ENCODE results near the gene ZBTB16. TPM values are rescaled to one million over a fixed set of nuclear protein-coding genes. Genes with fewer than 3 reads are reported as not detected.

ZBTB16 gene
- polyA plus RNA-seq, 1 experiment: not detected

DNA sequence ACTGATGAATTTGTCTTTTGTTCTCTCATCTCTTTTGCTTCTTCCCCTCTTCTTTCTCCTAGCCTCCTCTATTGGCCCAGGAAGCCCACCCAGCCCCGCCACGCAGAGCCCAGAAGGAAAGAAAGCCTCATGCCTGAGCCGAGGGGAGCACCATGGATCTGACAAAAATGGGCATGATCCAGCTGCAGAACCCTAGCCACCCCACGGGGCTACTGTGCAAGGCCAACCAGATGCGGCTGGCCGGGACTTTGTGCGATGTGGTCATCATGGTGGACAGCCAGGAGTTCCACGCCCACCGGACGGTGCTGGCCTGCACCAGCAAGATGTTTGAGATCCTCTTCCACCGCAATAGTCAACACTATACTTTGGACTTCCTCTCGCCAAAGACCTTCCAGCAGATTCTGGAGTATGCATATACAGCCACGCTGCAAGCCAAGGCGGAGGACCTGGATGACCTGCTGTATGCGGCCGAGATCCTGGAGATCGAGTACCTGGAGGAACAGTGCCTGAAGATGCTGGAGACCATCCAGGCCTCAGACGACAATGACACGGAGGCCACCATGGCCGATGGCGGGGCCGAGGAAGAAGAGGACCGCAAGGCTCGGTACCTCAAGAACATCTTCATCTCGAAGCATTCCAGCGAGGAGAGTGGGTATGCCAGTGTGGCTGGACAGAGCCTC is 3.8 kb downstream of the ZBTB16 start:
- H3K9me3 ChIP-seq (ENCODE audit: control insufficient read depth, insufficient read depth, low read length): no peaks in the 10 kb centered on the region; the same call in 1 of the 2 replicates
- CTCF ChIA-PET: no interaction called here
- no peak overlapping the region for H3K27ac ChIP-seq (ENCODE audit: low read depth, low read length)
- no peak overlapping the region for H3K4me3 ChIP-seq (ENCODE audit: low read depth, low read length)
- no peak for TF ChIP-seq CTCF (IDR thresholded peaks at IDR 0.05; ENCODE audit: low read depth, low read length)
- peaks cover 40% of the 10 kb centered on the region for H3K27me3 ChIP-seq (ENCODE audit: control insufficient read depth, insufficient read depth, low read length)
- POLR2A ChIA-PET: no interaction called here
- no peak for DNase-seq (ENCODE audit: low read depth, low spot score)

DNA sequence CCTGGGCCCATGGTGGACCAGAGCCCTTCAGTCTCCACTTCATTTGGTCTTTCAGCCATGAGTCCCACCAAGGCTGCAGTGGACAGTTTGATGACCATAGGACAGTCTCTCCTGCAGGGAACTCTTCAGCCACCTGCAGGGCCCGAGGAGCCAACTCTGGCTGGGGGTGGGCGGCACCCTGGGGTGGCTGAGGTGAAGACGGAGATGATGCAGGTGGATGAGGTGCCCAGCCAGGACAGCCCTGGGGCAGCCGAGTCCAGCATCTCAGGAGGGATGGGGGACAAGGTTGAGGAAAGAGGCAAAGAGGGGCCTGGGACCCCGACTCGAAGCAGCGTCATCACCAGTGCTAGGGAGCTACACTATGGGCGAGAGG is 4.3 kb downstream of the ZBTB16 start:
- POLR2A ChIA-PET: no interaction called here
- TF ChIP-seq CTCF (IDR thresholded peaks at IDR 0.05; ENCODE audit: low read depth, low read length): no peak
- no peak overlapping the region for H3K4me3 ChIP-seq (ENCODE audit: low read depth, low read length)
- H3K9me3 ChIP-seq (ENCODE audit: control insufficient read depth, insufficient read depth, low read length): no peaks in the 10 kb centered on the region; the same call in 1 of the 2 replicates
- CTCF ChIA-PET: no interaction called here
- H3K27me3 ChIP-seq (ENCODE audit: control insufficient read depth, insufficient read depth, low read length): peaks cover 34% of the 10 kb centered on the region
- DNase-seq (ENCODE audit: low read depth, low spot score): no peak
- H3K27ac ChIP-seq (ENCODE audit: low read depth, low read length): no peak overlapping the region

DNA sequence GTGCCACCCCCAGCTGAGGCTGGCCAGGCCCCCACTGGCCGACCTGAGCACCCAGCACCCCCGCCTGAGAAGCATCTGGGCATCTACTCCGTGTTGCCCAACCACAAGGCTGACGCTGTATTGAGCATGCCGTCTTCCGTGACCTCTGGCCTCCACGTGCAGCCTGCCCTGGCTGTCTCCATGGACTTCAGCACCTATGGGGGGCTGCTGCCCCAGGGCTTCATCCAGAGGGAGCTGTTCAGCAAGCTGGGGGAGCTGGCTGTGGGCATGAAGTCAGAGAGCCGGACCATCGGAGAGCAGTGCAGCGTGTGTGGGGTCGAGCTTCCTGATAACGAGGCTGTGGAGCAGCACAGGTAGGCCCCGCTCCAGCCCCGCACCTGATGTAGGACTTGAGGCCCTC is 4.7 kb downstream of the ZBTB16 start:
- ChIA-PET CTCF (no interaction called here), POLR2A (no interaction called here)
- H3K27ac ChIP-seq (ENCODE audit: low read depth, low read length): no peak overlapping the region
- peaks cover 30% of the 10 kb centered on the region for H3K27me3 ChIP-seq (ENCODE audit: control insufficient read depth, insufficient read depth, low read length)
- no peaks in the 10 kb centered on the region; the same call in 1 of the 2 replicates for H3K9me3 ChIP-seq (ENCODE audit: control insufficient read depth, insufficient read depth, low read length)
- DNase-seq (ENCODE audit: low read depth, low spot score): no peak
- no peak for TF ChIP-seq CTCF (IDR thresholded peaks at IDR 0.05; ENCODE audit: low read depth, low read length)
- no peak overlapping the region for H3K4me3 ChIP-seq (ENCODE audit: low read depth, low read length)

DNA sequence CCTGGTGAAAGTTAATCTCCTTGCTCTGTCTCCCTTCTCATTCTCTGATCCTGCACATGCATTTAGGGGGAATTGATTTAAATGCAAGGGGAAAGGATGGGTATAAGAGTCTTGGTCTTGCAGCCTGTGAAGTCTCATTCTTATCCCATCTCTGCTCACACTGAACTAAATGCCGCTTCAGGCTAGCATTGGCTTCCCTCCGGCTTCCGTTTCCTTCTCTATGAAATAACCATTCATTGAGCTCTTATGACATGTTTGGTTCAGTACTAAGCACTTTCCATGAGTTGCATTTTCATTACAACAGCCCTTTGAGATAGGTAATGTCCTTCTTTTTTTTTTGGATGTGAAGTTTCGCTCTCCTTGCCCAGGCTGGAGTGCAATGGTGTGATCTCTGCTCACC is 5.6 kb downstream of the ZBTB16 start:
- DNase-seq (ENCODE audit: low read depth, low spot score): no peak
- no peaks in the 10 kb centered on the region; the same call in 1 of the 2 replicates for H3K9me3 ChIP-seq (ENCODE audit: control insufficient read depth, insufficient read depth, low read length)
- peaks cover 26% of the 10 kb centered on the region for H3K27me3 ChIP-seq (ENCODE audit: control insufficient read depth, insufficient read depth, low read length)
- TF ChIP-seq CTCF (IDR thresholded peaks at IDR 0.05; ENCODE audit: low read depth, low read length): no peak
- POLR2A ChIA-PET: no interaction called here
- no peak overlapping the region for H3K27ac ChIP-seq (ENCODE audit: low read depth, low read length)
- CTCF ChIA-PET: no interaction called here
- H3K4me3 ChIP-seq (ENCODE audit: low read depth, low read length): no peak overlapping the region

- TF ChIP-seq CTCF (IDR thresholded peaks at IDR 0.05; ENCODE audit: low read depth, low read length): no peak
- ChIA-PET CTCF (no interaction called here), POLR2A (interaction anchor here (0.7 kb wide), 1 partner anchor 9 kb away, joined by 3 read pairs; no protein-coding TSS in a partner anchor)
- H3K9me3 ChIP-seq (ENCODE audit: control insufficient read depth, insufficient read depth, low read length): no peaks in the 10 kb centered on the region
- DNase-seq (ENCODE audit: low read depth, low spot score): no peak
- H3K4me3 ChIP-seq (ENCODE audit: low read depth, low read length): no peak overlapping the region
- no peak overlapping the region for H3K27ac ChIP-seq (ENCODE audit: low read depth, low read length)
- H3K27me3 ChIP-seq (ENCODE audit: control insufficient read depth, insufficient read depth, low read length): peaks cover 19% of the 10 kb centered on the region
Measured at GRCh38 chr11:114066046-114066648, 6.6 kb downstream of the ZBTB16 start.
